A204.1 (cell line): ENCODE results near the gene HTR7.
A peak's percentile ranks its signal among the peaks of the same experiment; 100 is the strongest.
"Not testable (repeated sequence)": the region's sequence is repeated elsewhere in the genome, so short reads cannot be mapped to it uniquely, and the experiment has no call there.

Source experiments
- FAIRE-seq: peaks from 2 replicates; lab custom pipeline; 2012; peaks lifted over from hg19 to GRCh38; lab: Jason Lieb, UNC

Gene HTR7

DNA sequence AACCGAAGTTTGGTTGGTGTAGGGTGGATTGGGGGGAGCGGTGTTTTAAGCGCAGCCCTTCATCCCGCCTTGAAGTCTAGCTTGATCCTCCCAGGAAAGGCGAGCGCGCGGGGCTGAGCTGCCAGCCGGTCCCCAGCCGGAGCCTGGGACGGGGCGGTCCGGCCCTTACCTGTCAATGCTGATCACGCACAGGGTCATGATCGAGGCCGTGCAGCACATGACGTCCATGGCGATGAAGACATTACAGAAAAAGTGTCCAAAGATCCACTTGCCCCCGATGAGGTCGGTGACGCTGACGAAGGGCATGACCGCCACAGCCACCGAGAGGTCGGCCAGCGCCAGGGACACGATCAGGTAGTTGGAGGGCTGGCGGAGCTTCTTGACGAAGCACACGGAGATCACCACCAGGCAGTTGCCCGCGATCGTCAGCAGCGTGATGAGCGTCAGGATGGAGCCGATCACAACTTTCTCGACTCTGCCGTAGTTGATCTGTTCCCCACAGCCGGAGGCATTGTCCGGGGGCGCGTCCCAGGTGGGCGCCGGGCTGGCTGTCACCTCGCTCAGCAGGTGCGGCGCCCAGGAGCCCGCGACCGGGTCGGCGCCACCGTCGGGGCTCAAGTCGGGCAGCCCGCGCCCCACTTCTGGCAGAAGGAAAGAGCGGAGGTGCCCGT, 740 bp downstream of the HTR7 start:
- FAIRE-seq: no peak

- no peak for FAIRE-seq
These were observed 1.6 kb downstream of the HTR7 start for GRCh38 chr10:90856261-90856660.

GRCh38 chr10:90855126-90855525, 2.7 kb downstream of the HTR7 start:
- no peak for FAIRE-seq

DNA sequence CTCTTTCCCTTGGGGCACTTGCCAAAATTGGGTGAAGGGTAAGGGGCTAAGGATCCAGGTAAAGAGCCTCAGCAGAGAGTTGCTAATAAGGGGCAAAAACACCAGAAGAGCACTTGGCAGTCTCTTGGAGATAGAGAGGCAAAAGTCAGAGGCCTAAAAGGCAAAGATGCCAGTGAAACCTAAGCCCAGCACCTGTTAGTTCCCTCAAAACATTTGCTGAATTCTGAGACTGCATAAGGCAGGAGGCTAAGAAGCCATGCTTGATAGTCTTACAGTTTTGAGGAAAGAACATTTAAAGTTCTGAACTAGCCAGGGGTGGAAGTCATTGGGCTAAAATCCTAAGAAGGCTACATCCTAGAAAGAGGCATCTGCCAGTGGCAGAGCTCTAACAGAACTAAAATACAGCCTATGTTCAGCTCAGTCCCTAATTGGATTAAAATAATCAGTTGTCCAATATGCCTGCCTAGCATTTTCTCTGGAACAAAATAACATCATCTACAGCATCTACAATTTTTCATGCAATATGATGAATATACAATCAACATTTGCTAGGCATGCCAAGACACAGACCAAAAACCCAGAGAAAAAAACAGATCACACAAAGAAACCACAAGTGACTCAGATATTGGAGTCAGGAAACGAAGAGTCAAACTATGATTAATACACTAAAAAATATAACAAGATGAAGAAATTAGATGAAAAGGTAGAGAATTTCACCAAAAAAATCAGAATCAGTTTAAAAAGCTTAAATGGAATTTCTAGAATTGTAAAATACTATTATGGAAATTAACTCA, 7.7 kb downstream of the HTR7 start:
- FAIRE-seq: peak; percentile 6

GRCh38 chr10:90847436-90847835, 10.4 kb downstream of the HTR7 start:
- FAIRE-seq: no peak

DNA sequence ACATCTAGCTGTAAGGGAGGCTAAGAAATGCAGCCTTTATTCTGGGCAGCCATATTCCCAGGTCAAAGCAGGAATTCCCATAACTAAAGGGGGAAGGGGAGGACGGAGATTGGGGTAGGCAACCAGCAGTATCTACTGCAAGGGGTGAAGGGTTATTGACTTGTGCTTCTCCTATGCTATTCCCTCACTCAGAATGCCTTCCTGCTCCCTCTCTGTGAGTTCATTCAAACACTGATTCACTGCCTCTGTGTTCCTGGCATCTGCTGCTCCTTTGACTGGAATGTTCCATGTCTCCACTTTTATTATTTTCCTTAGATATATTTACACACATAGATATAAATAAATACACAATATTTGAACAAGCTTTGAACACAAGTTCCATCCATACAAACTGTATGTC, 11.1 kb downstream of the HTR7 start:
- FAIRE-seq: no peak

DNA sequence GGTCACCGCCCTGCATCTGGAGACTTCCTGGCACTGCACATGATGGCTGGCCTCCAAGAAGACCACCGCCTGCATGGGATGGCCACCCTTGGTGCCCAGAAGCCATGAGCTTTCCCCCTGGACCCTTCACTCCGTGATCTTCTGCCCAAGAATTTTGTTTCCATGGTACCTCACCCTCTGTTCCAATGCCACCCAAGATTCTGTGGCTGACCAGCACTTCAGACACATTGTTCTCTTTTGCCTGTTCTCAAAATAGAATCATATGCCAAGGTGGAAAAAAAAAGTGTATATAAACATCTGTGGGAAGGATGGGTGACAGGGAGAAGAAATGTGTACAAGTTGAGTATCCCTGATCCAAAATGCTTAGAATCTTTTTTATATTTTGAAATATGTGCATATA, 12.1 kb downstream of the HTR7 start:
- FAIRE-seq: no peak

GRCh38 chr10:90842725-90843124, 15.1 kb downstream of the HTR7 start:
- no peak for FAIRE-seq

DNA sequence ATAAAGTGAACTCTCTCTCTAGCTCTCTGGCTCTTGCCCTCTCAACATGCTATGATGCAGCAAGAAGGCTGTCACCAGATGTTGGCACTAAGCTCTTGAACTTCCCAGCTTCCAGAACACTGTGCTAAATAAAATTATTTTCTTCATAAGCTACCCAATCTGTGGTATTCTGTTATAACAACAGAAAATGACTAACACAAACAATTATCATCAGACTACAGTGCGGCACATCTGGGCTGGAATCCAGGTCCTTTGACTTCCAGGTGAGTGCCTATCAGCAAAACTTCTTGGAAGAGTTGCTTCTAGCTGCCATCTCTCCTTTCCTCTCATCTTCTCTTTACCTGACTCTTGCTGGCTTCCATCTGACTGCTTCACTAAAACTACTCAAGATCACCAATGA, 20.4 kb downstream of the HTR7 start:
- FAIRE-seq: no peak

DNA sequence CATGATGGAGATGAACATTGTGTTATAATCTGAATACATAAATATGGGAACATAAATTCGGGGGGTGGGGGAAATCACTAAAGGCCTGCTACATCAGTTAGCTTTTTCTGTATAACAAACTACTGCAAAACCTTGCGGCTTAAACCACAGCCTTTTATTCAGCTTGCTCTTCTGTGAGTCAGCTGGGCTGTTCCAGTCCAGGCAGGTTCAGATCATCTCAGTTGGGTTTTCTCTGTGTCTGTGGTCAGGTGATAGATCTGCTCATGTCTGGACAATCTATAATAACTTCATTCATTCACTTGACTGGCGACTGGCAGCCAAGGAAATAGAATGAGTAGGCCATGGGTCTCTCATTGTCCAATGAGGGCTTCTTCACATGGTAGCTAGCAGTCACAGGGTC, 23.5 kb downstream of the HTR7 start:
- no peak for FAIRE-seq

- no peak for FAIRE-seq
These were observed 25.7 kb downstream of the HTR7 start for GRCh38 chr10:90832111-90832510.

DNA sequence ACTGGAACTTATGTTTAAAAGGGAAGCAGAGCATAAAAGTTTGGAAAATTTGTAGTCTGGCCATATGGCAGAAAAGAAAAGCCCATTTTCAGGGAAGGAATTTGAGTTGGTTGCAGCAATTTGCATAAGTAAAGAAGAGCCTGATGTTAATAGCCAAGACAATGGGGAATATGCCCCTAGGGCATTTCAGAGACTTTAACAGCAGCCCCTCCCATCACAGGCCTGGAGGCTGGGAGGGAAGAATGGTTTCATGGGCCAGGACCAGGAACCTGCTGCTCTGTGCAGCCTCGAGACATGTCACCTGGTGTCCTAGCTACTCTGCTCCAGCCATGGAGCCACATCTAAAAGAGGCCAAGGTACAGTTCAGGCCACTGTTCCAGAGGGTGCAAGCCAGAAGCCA, 35.3 kb downstream of the HTR7 start:
- FAIRE-seq: no peak

GRCh38 chr10:90821864-90822263, 36.0 kb downstream of the HTR7 start:
- not testable (repeated sequence) for FAIRE-seq

- no peak for FAIRE-seq
These were observed 37.9 kb downstream of the HTR7 start for GRCh38 chr10:90819911-90820310.

DNA sequence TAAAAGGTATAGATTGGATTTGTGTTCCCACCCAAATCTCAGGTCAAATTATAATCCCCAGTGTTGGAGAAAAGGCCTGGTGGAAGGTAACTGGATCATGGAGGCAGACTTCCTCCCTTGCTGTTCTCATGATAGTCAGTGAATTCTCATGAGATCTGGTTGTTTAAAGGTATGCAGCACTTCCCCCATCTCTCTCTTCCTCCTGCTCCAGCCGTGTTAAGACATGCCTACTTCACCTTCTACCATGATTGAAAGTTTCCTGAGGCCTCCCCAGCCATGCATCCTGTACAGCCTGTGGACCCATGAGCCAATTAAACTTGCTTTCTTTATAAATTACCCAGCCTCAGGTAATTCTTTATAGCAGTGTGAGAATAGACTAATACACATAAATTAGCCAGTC, 39.1 kb downstream of the HTR7 start:
- FAIRE-seq: no peak

DNA sequence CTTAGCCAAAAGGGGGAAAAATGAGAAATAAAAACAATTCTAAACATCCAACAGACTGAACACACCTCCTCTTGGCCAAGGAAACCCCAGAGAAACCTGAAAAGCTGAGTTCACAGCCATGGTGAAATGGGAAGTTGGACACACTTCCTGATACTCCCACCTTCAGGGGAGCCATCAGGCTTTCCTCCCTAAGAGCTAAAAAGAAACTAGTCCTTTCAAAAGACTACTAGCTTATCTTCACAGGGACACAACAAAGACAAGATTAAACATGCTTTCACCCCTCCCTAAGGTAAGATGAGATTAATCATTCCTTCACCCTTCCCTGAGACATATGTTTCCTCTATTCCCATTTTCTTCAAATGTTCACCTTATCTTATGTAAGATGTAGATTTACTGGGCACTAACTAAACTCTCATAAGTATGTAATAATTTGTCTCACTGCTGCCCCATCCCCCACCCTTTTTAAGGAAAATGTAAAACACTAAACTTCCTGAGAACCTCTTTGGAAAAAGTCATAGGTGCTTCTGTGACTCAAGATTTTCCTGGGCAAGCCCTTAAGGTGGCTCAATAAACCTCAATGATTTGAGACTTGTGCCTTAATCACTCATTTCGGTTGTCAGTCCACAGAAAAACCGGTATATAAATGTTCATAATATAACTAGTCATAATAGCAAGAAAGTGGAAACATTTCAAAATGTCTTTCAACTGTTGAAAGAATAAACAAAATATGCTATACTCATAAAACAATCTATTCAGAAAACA, 40.5 kb downstream of the HTR7 start:
- FAIRE-seq: no peak

DNA sequence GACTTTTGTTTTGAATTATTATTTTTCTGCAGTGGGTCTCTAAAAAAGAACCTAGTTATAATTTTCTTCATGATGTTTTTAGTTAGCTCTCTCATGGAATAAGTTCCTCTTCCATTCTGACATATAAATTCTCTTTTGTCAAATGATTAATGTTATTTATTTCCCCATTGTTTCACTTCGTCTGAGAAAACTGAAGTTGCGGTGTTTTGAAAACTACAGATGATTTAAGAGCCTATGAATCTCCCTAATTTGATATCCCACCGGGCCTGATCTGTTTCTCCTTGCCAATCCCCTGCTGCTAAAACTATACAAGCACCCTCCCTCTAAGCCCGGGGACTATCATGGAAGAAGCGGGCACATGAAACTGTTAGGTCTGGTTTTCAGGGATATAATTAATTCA, 41.4 kb downstream of the HTR7 start:
- no peak for FAIRE-seq

GRCh38 chr10:90813594-90814365, 44.1 kb downstream of the HTR7 start:
- FAIRE-seq: no peak

- not testable (repeated sequence) for FAIRE-seq
These were observed 50.7 kb downstream of the HTR7 start for GRCh38 chr10:90807106-90807505.

- no peak for FAIRE-seq
These were observed 51.2 kb downstream of the HTR7 start for GRCh38 chr10:90806677-90807076.

DNA sequence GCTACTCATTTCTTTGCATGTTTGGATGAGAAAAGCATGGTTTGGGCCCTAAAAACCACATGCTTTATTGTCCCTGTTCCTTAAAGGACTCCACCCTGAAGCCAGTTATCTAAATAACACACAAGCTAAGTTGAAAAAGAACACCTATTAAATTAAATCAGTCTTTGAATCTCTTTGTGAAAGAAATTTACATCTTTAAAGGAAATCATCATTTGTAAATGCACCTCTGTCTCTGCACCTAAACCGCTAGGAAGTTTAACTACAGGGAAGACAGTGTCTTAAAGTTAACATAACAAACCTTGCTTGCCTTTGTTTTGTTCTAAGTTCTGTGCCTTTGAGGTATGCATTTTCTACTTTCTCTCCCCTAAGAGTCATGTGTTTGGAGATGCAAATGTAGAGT, 52.6 kb downstream of the HTR7 start:
- FAIRE-seq: no peak

DNA sequence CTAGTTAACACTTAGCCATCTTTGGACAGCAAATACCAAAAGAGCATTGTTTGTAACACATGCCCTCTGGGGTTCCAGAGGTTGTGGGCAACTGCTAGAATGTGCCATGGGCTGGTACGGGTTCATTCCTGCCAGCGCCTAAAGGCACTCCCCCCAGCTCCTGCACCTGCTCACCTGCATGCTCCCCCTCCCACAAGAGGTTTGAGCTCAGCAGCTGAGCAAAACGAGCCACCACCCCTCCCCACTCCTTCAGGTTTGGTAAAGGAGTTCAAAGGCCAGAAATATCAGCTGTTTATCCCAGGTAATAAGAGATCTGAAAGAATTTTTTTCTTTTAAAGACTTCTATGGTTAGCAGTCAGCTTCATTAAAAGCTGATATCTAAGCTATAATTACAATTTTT, 53.5 kb downstream of the HTR7 start:
- no peak for FAIRE-seq

- FAIRE-seq: no peak
These were observed 56.2 kb downstream of the HTR7 start for GRCh38 chr10:90801608-90802007.
